Measurements from ENCODE around the gene GMDS. TPM values are rescaled to one million over a fixed set of nuclear protein-coding genes. Genes with fewer than 3 reads are reported as not detected.

GMDS gene
- total and polyA plus RNA-seq, 2 of the 8 experiments (the other 6 are each of a cell fraction or from before 2014, with no cell fraction given), result 16.8 to 50.0 TPM

GRCh38 chr6:1594445-1595200 lies 650.8 kb downstream of the GMDS start:
- H4K5ac ChIP-seq (ENCODE audit: insufficient read length, low read depth, low read length), result no peak overlapping the region
- DNase-seq (ENCODE audit: low read depth in 1 of 2, low spot score in 2 of 2), result no peak
- H3K4me2 ChIP-seq (ENCODE audit: insufficient read depth in 1 of 2, low read depth in 2 of 2, low read length in 2 of 2), result no peak overlapping the region
- no peak for TF ChIP-seq RAD21 (IDR thresholded peaks at IDR 0.05 in 1 of 2, conservative IDR thresholded peaks at IDR 0.05 in 1 of 2; ENCODE audit: low read depth in 2 of 2, low read length in 2 of 2)
- TF ChIP-seq TAF7 (optimal IDR thresholded peaks at IDR 0.05; ENCODE audit: borderline replicate concordance, low read depth, low read length), result no peak
- no peak for TF ChIP-seq CEBPB (IDR thresholded peaks at IDR 0.05; ENCODE audit: low read depth, low read length)
- no peak for TF ChIP-seq CHD2 (IDR thresholded peaks at IDR 0.05; ENCODE audit: low read length)
- TF ChIP-seq CBX8 (IDR thresholded peaks at IDR 0.05; ENCODE audit: borderline replicate concordance, low read depth, low read length), result no peak
- TF ChIP-seq EGR1 (IDR thresholded peaks at IDR 0.05; ENCODE audit: borderline replicate concordance, low read depth, low read length), result no peak
- no peak for TF ChIP-seq NRF1 (IDR thresholded peaks at IDR 0.05; ENCODE audit: low read depth, low read length)
- TF ChIP-seq SAP30 (IDR thresholded peaks at IDR 0.05; ENCODE audit: insufficient read depth, insufficient replicate concordance, low read length), result no peak
- TF ChIP-seq MAFK (IDR thresholded peaks at IDR 0.05; ENCODE audit: low read depth, low read length), result no peak
- TF ChIP-seq, protein P1, sequence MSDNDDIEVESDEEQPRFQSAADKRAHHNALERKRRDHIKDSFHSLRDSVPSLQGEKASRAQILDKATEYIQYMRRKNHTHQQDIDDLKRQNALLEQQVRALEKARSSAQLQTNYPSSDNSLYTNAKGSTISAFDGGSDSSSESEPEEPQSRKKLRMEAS (IDR thresholded peaks at IDR 0.05), result no peak

More at GRCh38 chr6:1594445-1595200, 650.8 kb downstream of the GMDS start:
- Histone ChIP-seq H3K27ac (ENCODE audit: low read depth, low read length) (no peak overlapping the region), H3K9ac (replicated peaks in 1 of 4; ENCODE audit: extremely low read depth in 1 of 4, low read depth in 3 of 4, low read length in 3 of 4) (no peak overlapping the region), H2BK120ac (replicated peaks; ENCODE audit: low read depth, low read length) (no peak overlapping the region), H3K79me2 (ENCODE audit: control insufficient read depth in 1 of 2, insufficient read depth in 2 of 2, low read length in 2 of 2) (no peaks in the 10 kb centered on the region), H4K20me1 (replicated peaks in 1 of 2; ENCODE audit: control insufficient read depth in 1 of 2, insufficient read depth in 2 of 2, low read length in 2 of 2) (no peaks in the 10 kb centered on the region), H2AK5ac (ENCODE audit: low read depth, low read length) (no peak overlapping the region), H4K8ac (ENCODE audit: extremely low read depth, insufficient read depth, low read length) (no peak overlapping the region), H3K23ac (ENCODE audit: insufficient read length) (no peak overlapping the region), H3K18ac (ENCODE audit: extremely low read depth, low read length) (no peak overlapping the region), H2BK12ac (ENCODE audit: low read depth, low read length) (no peak overlapping the region), H3K9me3 (ENCODE audit: insufficient read depth in 2 of 2, low read depth in 1 of 2, low read length in 1 of 2) (no peaks in the 10 kb centered on the region), H3K4me3 (ENCODE audit: extremely low read depth in 1 of 4, insufficient read depth in 2 of 4, low read depth in 3 of 4, low read length in 4 of 4) (no peak overlapping the region), H3K4ac (replicated peaks; ENCODE audit: insufficient read length, low read depth, low read length) (no peak overlapping the region), H4K91ac (replicated peaks; ENCODE audit: insufficient read length, low read length) (no peak overlapping the region), H3K14ac (ENCODE audit: insufficient read length) (no peak overlapping the region), H2BK5ac (ENCODE audit: low read depth, low read length) (no peak overlapping the region), H3K4me1 (replicated peaks in 1 of 4; ENCODE audit: control insufficient read depth in 3 of 4, insufficient read depth in 4 of 4, low read length in 3 of 4) (peaks cover 0 to 4% (median 1%) of the 10 kb centered on the region in 4 experiments; a peak in 4 of 7 replicates), H3K79me1 (ENCODE audit: low read depth, low read length) (no peaks in the 10 kb centered on the region), H3K23me2 (ENCODE audit: low read depth, low read length) (no peaks in the 10 kb centered on the region), H3K36me3 (ENCODE audit: control insufficient read depth in 2 of 4, insufficient read depth in 4 of 4, low read length in 3 of 4) (no peaks in the 10 kb centered on the region), H3K56ac (replicated peaks; ENCODE audit: insufficient read length, low read depth, low read length) (no peak overlapping the region), H2BK20ac (ENCODE audit: low read length) (no peak overlapping the region), H3K27me3 (replicated peaks in 1 of 4; ENCODE audit: control insufficient read depth in 3 of 4, extremely low read depth in 1 of 4, insufficient read depth in 3 of 4, low read length in 3 of 4) (no peaks in the 10 kb centered on the region; a peak in 3 of 7 replicates), H2BK15ac (ENCODE audit: low read length) (no peak overlapping the region), H2AFZ (ENCODE audit: low read length) (no peak overlapping the region)
- WGBS, 2 experiments (ENCODE audit: extremely low coverage in 1 of 2, insufficient coverage in 1 of 2, insufficient read length in 1 of 2, insufficient replicate concordance in 2 of 2, low coverage in 1 of 2, low lambda C conversion rate in 2 of 2, missing lambda C conversion rate in 1 of 2), result 84% methylated on average over 26 of the region's 33 CpGs; no CpG with 5 or more reads in 1 of the 2 experiments
- no peak for FAIRE-seq
- CTCF ChIA-PET (ENCODE audit: partially characterized antibody), result interaction anchor here (0.8 to 5.0 kb wide), 17 partner anchors 10 to 854 kb away, joined by 3 to 37 read pairs (median 6); no protein-coding TSS in a partner anchor
- POLR2A ChIA-PET (ENCODE audit: partially characterized antibody), result no interaction called here
